Liver (tissue), 9 donors: ENCODE measurements around the gene SPEN. TPM values are rescaled to one million over a fixed set of nuclear protein-coding genes. Genes with fewer than 3 reads are reported as not detected.

Source experiments
- DNase-seq: peaks from one replicate; pipeline ENCODE4 v3.0.0-alpha.2; 2017; ENCODE audit warnings: low spot score
- H3K27ac ChIP-seq, 2 donors: one replicate each; pipeline ENCODE4 v1.7.0; 2013; ENCODE audit warnings: inconsistent platforms in 2 of 2, low read length in 2 of 2, control low read depth in 1 of 2, low read depth in 1 of 2, mild to moderate bottlenecking in 1 of 2
- H3K27me3 ChIP-seq, 4 donors: one replicate each; pipeline versions ENCODE4 v1.6.1 to v1.7.0; 2013; ENCODE audit warnings: low read length in 3 of 4, inconsistent platforms in 1 of 4, mild to moderate bottlenecking in 1 of 4, moderate library complexity in 1 of 4; ENCODE audit not compliant: control insufficient read depth in 4 of 4, insufficient read depth in 4 of 4
- H3K36me3 ChIP-seq, 4 donors: one replicate each; pipeline versions ENCODE4 v1.6.1 to v1.7.0; 2013; ENCODE audit warnings: low read length in 3 of 4, mild to moderate bottlenecking in 3 of 4, low read depth in 1 of 4, moderate library complexity in 1 of 4; ENCODE audit not compliant: control insufficient read depth in 4 of 4, insufficient read depth in 3 of 4
- H3K4me1 ChIP-seq, 4 donors: one replicate each; pipeline versions ENCODE4 v1.6.1 to v1.7.0; 2013; ENCODE audit warnings: low read length in 3 of 4, mild to moderate bottlenecking in 3 of 4, moderate library complexity in 1 of 4; ENCODE audit not compliant: control insufficient read depth in 4 of 4, insufficient read depth in 4 of 4
- H3K4me3 ChIP-seq, 3 donors: one replicate each; pipeline versions ENCODE4 v1.6.1 to v1.7.0; 2013; ENCODE audit warnings: low read length in 3 of 3, control low read depth in 1 of 3, low read depth in 1 of 3, mild to moderate bottlenecking in 1 of 3
- H3K9ac ChIP-seq, 2 donors: one replicate each; pipeline ENCODE4 v1.7.0; 2013; ENCODE audit warnings: low read length in 2 of 2, mild to moderate bottlenecking in 2 of 2, moderate library complexity in 2 of 2, control low read depth in 1 of 2, low read depth in 1 of 2
- H3K9me3 ChIP-seq, 4 donors: one replicate each; pipeline versions ENCODE4 v1.6.1 to v1.7.0; 2013; ENCODE audit warnings: low read length in 3 of 4; ENCODE audit not compliant: control insufficient read depth in 4 of 4
- ATF3 ChIP-seq: IDR thresholded peaks from 2 replicates; pipeline ENCODE4 v1.6.1; 2016; ENCODE audit warnings: antibody characterized with exemption
- CTCF ChIP-seq: fragments of 150-350 bp; IDR thresholded peaks from 2 replicates; pipeline ENCODE4 v1.5.1; 2017; ENCODE audit warnings: improper control_type of control experiment, low read depth, low read length; ENCODE audit not compliant: missing input control
- EGR1 ChIP-seq, 2 donors: IDR thresholded peaks; 2 replicates each; pipeline ENCODE4 v1.6.1; 2016 to 2018; ENCODE audit warnings: antibody characterized with exemption in 2 of 2, low read depth in 2 of 2
- FOXA1 ChIP-seq: IDR thresholded peaks from 2 replicates; pipeline ENCODE4 v1.6.1; 2016; ENCODE audit warnings: antibody characterized with exemption
- FOXA2 ChIP-seq: IDR thresholded peaks from 2 replicates; pipeline ENCODE4 v1.6.1; 2016; ENCODE audit warnings: antibody characterized with exemption
- GABPA ChIP-seq, 2 donors: IDR thresholded peaks in 1 of 2; conservative IDR thresholded peaks in 1 of 2; 2 replicates each; pipeline ENCODE4 v1.6.1; 2016; ENCODE audit warnings: antibody characterized with exemption in 2 of 2, mild to moderate bottlenecking in 1 of 2, moderate library complexity in 1 of 2
- HNF4A ChIP-seq, 2 donors: conservative IDR thresholded peaks; 2 replicates each; pipeline ENCODE4 v1.6.1; 2016; ENCODE audit warnings: antibody characterized with exemption in 2 of 2, mild to moderate bottlenecking in 2 of 2
- HNF4G ChIP-seq: IDR thresholded peaks from 2 replicates; pipeline ENCODE4 v1.6.1; 2016; ENCODE audit warnings: antibody characterized with exemption
- JUND ChIP-seq, 2 donors: IDR thresholded peaks; 2 replicates each; pipeline ENCODE4 v1.6.1; 2016; ENCODE audit warnings: antibody characterized with exemption in 2 of 2
- NR2F2 ChIP-seq: IDR thresholded peaks from 2 replicates; pipeline ENCODE4 v1.6.1; 2016; ENCODE audit warnings: antibody characterized with exemption
- RAD21 ChIP-seq, 2 donors: IDR thresholded peaks; 2 replicates each; pipeline ENCODE4 v1.6.1; 2016; ENCODE audit warnings: antibody characterized with exemption in 2 of 2, mild to moderate bottlenecking in 2 of 2
- RXRA ChIP-seq, 2 donors: IDR thresholded peaks; 2 replicates each; pipeline ENCODE4 v1.6.1; 2017 to 2018; ENCODE audit warnings: antibody characterized with exemption in 2 of 2, mild to moderate bottlenecking in 1 of 2
- SP1 ChIP-seq: IDR thresholded peaks from 2 replicates; pipeline ENCODE4 v1.6.1; 2018; ENCODE audit warnings: antibody characterized with exemption, mild to moderate bottlenecking
- TAF1 ChIP-seq: conservative IDR thresholded peaks from 2 replicates; pipeline ENCODE4 v1.6.1; 2016; ENCODE audit warnings: antibody characterized with exemption, mild to moderate bottlenecking
- YY1 ChIP-seq: IDR thresholded peaks from 2 replicates; pipeline ENCODE4 v1.6.1; 2016; ENCODE audit warnings: antibody characterized with exemption, mild to moderate bottlenecking
- ZBTB33 ChIP-seq: IDR thresholded peaks from 2 replicates; pipeline ENCODE4 v1.6.1; 2016; ENCODE audit warnings: antibody characterized with exemption
- WGBS: extraction: QIAGEN DNeasy Blood & Tissue Kit; methylation state at CpG from one replicate; pipeline ENCODE4 v1.1.7; 2013; 5-methylcytosine and 5-hydroxymethylcytosine counted together
- polyA plus RNA-seq, 2 donors: library from polyadenylated mRNA; stranded (reverse) in 1 of 2; unstranded in 1 of 2; fragments of 200-250 nt in 1 of 2; fragments of >200 nt in 1 of 2; fragmentation: Nextera tagmentation in 1 of 2; extraction: Ambion mirVana in 1 of 2; gene quantifications; one replicate each; pipeline versions ENCODE4 v1.2.1 to v1.2.3, GENCODE V29; 2013 to 2015
- total RNA-seq, 2 donors: library from RNA; depleted of rRNA; stranded (reverse); fragments of >200 nt; gene quantifications; one replicate each; pipeline ENCODE4 v1.2.3, GENCODE V29; 2014
- TF ChIP-seq, protein P1 (sequence below): IDR thresholded peaks from 2 replicates; pipeline ENCODE4 v1.6.1; 2016; ENCODE audit warnings: antibody characterized with exemption
- TF ChIP-seq, protein P2 (sequence below): IDR thresholded peaks from 2 replicates; pipeline ENCODE4 v1.6.1; 2016; ENCODE audit warnings: antibody characterized with exemption, mild to moderate bottlenecking
- donor health status: healthy.
- donor health status: healthy.
- donor health status: healthy.
- donor health status: healthy.
- donor health status: healthy.

The SPEN gene, protein sequence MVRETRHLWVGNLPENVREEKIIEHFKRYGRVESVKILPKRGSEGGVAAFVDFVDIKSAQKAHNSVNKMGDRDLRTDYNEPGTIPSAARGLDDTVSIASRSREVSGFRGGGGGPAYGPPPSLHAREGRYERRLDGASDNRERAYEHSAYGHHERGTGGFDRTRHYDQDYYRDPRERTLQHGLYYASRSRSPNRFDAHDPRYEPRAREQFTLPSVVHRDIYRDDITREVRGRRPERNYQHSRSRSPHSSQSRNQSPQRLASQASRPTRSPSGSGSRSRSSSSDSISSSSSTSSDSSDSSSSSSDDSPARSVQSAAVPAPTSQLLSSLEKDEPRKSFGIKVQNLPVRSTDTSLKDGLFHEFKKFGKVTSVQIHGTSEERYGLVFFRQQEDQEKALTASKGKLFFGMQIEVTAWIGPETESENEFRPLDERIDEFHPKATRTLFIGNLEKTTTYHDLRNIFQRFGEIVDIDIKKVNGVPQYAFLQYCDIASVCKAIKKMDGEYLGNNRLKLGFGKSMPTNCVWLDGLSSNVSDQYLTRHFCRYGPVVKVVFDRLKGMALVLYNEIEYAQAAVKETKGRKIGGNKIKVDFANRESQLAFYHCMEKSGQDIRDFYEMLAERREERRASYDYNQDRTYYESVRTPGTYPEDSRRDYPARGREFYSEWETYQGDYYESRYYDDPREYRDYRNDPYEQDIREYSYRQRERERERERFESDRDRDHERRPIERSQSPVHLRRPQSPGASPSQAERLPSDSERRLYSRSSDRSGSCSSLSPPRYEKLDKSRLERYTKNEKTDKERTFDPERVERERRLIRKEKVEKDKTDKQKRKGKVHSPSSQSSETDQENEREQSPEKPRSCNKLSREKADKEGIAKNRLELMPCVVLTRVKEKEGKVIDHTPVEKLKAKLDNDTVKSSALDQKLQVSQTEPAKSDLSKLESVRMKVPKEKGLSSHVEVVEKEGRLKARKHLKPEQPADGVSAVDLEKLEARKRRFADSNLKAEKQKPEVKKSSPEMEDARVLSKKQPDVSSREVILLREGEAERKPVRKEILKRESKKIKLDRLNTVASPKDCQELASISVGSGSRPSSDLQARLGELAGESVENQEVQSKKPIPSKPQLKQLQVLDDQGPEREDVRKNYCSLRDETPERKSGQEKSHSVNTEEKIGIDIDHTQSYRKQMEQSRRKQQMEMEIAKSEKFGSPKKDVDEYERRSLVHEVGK (N-terminal part only)
- total RNA-seq (10 to 100 TPM; 17.9 to 29.4 TPM), polyA plus RNA-seq (10 to 100 TPM in 1 of 2 donors, 1 to 10 TPM in 1; 7.4 to 12.4 TPM)

DNA sequence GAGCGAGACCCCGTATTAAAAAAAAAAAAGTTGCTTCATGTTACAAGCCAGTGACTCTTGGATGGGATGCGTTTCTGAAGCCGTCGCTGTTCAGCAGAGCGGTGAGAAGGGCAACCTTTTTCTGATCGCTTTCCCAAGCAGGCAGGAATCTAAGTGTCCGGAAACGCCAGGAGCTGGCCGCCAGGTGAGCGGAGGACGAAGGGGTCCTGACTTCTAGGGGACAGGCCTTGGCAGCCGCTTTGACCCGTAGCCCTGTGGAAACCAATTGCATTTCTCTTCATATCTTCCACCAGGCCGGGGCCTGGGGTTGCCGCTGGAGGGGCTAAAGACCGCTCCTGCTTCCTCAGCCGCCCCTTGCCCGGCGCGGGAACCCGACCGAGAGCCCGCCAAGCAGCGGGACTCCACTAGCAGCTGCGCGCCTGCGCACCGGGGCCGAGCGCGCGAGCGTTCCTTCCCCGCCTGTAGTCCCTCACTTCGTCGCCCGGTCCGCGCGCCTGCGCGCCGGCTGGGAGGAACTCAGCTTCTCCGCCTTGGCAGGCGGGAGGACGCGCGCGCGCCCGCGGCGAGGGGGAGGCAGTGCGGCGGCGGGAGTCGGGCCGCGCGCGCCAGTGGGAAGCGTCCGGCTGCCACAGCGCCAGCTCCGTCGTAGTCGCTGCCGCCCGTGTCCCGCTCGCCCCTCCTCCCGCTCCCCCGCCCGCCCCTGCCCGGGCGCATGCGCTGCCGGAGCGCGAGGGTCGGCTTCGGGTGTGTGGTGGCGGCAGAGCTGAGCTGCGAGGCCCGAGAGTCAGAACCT is at the start of gene SPEN:
Gene SPEN (plus strand): TSS at position 608 of the 793 bp plus-strand sequence. CDS start 361 bp downstream, outside the sequence.
- Histone ChIP-seq H3K9ac (peak within 1 kb of the TSS; percentile 93 to 99), H3K27ac (peak within 1 kb of the TSS; percentile 98), H3K36me3 (no peaks in the 10 kb centered on the region), H3K27me3 (no peaks in the 10 kb centered on the region), H3K4me1 (peaks cover 12 to 56% (median 41%) of the 10 kb centered on the region in 4 donors), H3K4me3 (peak within 1 kb of the TSS; percentile 93 to 99 (median 98)), H3K9me3 (no peaks in the 10 kb centered on the region)
- DNase-seq = peak; percentile 93
- under 1% methylated on average over 86 of the region's 86 CpGs for WGBS
- TF ChIP-seq ZBTB33 (no peak), NR2F2 (no peak), TAF1 (no peak), CTCF (peak; percentile 15), JUND (IDR thresholded peaks at IDR 0.05) (no peak), GABPA (IDR thresholded peaks at IDR 0.05 in 1 of 2, conservative IDR thresholded peaks at IDR 0.05 in 1 of 2) (no peak), HNF4A (conservative IDR thresholded peaks at IDR 0.05) (no peak), RAD21 (IDR thresholded peaks at IDR 0.05) (peak in 1 of 2 donors; percentile 19), FOXA1 (no peak), SP1 (peak; percentile 9), YY1 (peak; percentile 60), EGR1 (IDR thresholded peaks at IDR 0.05; ENCODE audit: low read depth in 2 of 2) (peak in 1 of 2 donors; percentile 50), HNF4G (no peak), RXRA (IDR thresholded peaks at IDR 0.05) (peak; percentile 2 to 25), ATF3 (no peak), FOXA2 (no peak)
- TF ChIP-seq, protein P1, sequence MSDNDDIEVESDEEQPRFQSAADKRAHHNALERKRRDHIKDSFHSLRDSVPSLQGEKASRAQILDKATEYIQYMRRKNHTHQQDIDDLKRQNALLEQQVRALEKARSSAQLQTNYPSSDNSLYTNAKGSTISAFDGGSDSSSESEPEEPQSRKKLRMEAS = no peak
- TF ChIP-seq, protein P2, sequence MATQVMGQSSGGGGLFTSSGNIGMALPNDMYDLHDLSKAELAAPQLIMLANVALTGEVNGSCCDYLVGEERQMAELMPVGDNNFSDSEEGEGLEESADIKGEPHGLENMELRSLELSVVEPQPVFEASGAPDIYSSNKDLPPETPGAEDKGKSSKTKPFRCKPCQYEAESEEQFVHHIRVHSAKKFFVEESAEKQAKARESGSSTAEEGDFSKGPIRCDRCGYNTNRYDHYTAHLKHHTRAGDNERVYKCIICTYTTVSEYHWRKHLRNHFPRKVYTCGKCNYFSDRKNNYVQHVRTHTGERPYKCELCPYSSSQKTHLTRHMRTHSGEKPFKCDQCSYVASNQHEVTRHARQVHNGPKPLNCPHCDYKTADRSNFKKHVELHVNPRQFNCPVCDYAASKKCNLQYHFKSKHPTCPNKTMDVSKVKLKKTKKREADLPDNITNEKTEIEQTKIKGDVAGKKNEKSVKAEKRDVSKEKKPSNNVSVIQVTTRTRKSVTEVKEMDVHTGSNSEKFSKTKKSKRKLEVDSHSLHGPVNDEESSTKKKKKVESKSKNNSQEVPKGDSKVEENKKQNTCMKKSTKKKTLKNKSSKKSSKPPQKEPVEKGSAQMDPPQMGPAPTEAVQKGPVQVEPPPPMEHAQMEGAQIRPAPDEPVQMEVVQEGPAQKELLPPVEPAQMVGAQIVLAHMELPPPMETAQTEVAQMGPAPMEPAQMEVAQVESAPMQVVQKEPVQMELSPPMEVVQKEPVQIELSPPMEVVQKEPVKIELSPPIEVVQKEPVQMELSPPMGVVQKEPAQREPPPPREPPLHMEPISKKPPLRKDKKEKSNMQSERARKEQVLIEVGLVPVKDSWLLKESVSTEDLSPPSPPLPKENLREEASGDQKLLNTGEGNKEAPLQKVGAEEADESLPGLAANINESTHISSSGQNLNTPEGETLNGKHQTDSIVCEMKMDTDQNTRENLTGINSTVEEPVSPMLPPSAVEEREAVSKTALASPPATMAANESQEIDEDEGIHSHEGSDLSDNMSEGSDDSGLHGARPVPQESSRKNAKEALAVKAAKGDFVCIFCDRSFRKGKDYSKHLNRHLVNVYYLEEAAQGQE = peak; percentile 79
